GM15510 (cell line): ENCODE data around the gene CFAP74.

Source experiments
- POLR2A ChIP-seq: IDR thresholded peaks from 3 replicates; pipeline ENCODE4 v1.6.1; 2011; ENCODE audit warnings: borderline replicate concordance; ENCODE audit not compliant: insufficient read length; ENCODE audit errors: extremely low read depth

Gene CFAP74

GRCh38 chr1:1881727-1882126 lies 121.9 kb downstream of the CFAP74 start:
- TF ChIP-seq POLR2A = no peak

DNA sequence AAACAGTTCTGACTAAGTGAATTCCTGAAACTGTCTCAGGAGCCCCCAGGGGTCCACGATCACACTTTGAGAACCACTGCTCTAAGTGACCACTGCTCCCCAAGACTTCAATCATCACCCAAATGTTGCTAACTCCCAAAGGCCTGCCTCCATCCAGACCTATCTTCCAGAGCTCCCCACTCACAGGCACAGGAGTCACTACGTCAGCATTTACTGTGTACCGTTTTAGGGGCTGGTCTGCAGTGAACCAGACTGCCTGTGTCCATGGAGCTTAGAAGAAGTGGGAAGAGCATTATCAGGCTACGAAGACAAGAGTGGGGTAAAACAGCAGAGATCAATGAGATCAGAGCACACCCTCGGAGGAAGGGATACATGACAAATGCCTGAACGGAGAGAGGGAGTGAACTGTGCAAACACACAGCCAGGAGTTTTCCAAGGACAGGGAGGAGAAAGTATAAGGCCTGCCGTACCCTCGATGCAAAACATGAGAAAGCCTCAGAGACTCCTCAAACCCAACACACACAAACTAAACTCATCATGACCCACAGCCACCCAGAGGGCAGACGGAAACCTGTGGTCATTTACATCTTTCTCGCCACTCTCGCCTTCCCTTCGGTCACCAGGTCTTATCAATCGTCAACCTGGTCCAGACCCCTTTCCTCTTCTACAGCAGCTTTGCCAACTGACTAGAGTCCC lies 122.8 kb downstream of the CFAP74 start:
- no peak for TF ChIP-seq POLR2A

- no peak for TF ChIP-seq POLR2A
These were observed 123.6 kb downstream of the CFAP74 start for GRCh38 chr1:1879942-1880341.

GRCh38 chr1:1877865-1878436 lies 125.6 kb downstream of the CFAP74 start:
- TF ChIP-seq POLR2A = no peak

DNA sequence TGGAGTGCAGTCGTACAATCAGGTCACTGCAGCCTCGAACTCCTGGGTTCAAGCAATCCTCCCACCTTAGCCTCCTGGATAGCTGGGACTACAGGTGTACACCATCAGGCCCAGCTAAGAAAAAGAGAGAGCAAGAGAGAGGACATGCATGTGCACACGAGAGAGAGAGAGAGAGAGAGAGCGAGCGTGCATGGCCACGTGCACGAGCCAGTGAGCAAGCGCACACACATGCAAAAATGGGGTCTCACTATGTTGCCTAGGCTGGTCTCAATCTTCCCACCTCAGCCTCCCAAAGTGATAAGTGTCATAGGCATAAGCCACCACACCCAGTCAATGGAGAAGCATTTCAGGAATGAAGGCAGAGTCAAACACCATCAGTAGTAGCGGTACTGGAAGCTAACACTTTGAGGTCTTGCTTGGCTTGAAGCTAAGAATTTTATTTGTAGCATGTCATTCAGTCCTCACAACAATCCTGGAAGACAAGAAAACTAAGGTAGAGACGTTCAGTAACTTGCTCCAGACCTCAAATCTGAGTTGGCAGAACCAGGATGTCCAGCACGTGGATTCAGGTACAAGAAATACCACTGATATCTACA lies 127.2 kb downstream of the CFAP74 start:
- no peak for TF ChIP-seq POLR2A

- TF ChIP-seq POLR2A = no peak
These were observed 127.7 kb downstream of the CFAP74 start for GRCh38 chr1:1875932-1876331.

GRCh38 chr1:1874901-1875300 lies 128.7 kb downstream of the CFAP74 start:
- TF ChIP-seq POLR2A = no peak

GRCh38 chr1:1873186-1873585 lies 130.4 kb downstream of the CFAP74 start:
- TF ChIP-seq POLR2A = no peak

- TF ChIP-seq POLR2A = no peak
These were observed 131.1 kb downstream of the CFAP74 start for GRCh38 chr1:1872329-1872994.
